Activated B cell treated with CpG ODN at 0.5 μM for 24 hours (primary cell): ENCODE data around the gene ADAMTS17. TPM values are rescaled to one million over a fixed set of nuclear protein-coding genes. Genes with fewer than 3 reads are reported as not detected.

Experiments used
- ATAC-seq: fragments of 200-7000 bp; cut with Tn5 transposase; one replicate; pipeline ENCODE4 v1.10.0; 2021; ENCODE audit warnings: low read depth, mild to moderate bottlenecking, moderate library complexity
- CTCF ChIA-PET: fragments of 350-600 bp; sonication (Branson Sonifier 250); formaldehyde crosslinking; loops from one replicate; lab custom pipeline; 2021; ENCODE audit warnings: antibody characterized with exemption; lab: Charles Lee
- POLR2A ChIA-PET: fragments of 350-600 bp; sonication (Branson Sonifier 250); formaldehyde crosslinking; loops from one replicate; lab custom pipeline; 2021; ENCODE audit warnings: antibody characterized with exemption; lab: Charles Lee
- DNase-seq: peaks from one replicate; pipeline ENCODE4 v3.0.0; 2022
- H3K27ac Mint-ChIP-seq: one replicate; pipeline ENCODE4 v1.8.0; 2020; ENCODE audit warnings: mixed read lengths
- H3K27me3 Mint-ChIP-seq: one replicate; pipeline ENCODE4 v1.8.0; 2021; ENCODE audit warnings: mixed read lengths
- H3K36me3 Mint-ChIP-seq: one replicate; pipeline ENCODE4 v1.8.0; 2021; ENCODE audit warnings: low read depth, mixed read lengths
- H3K4me1 Mint-ChIP-seq: one replicate; pipeline ENCODE4 v1.8.0; 2021; ENCODE audit warnings: mixed read lengths
- H3K4me3 Mint-ChIP-seq: one replicate; pipeline ENCODE4 v1.8.0; 2020; ENCODE audit warnings: mild to moderate bottlenecking, mixed read lengths
- H3K9me3 Mint-ChIP-seq: one replicate; pipeline ENCODE4 v1.8.0; 2020; ENCODE audit warnings: mixed read lengths
- CTCF ChIP-seq: fragments of 200-600 bp; IDR thresholded peaks from one replicate; pipeline ENCODE4 v1.8.0; 2022; ENCODE audit warnings: antibody characterized with exemption, mild to moderate bottlenecking
- intact Hi-C: fragments of 100-400 bp; cut with micrococcal nuclease; formaldehyde crosslinking; loops from one replicate; pipeline ENCODE4 v1.15.1; 2024
- total RNA-seq: library from RNA; stranded (reverse); gene quantifications from 2 replicates; pipeline ENCODE4 v1.2.3, GENCODE V29; 2022

ADAMTS17 gene
- total RNA-seq, 1 donor from 2014 or later: 1.6 TPM

GRCh38 chr15:100259266-100259665, 82.5 kb downstream of the ADAMTS17 start:
- Mint-ChIP-seq H3K36me3 (no peaks in the 10 kb centered on the region), H3K4me3 (no peak overlapping the region), H3K9me3 (peaks cover 2% of the 10 kb centered on the region), H3K27me3 (no peaks in the 10 kb centered on the region), H3K4me1 (no peaks in the 10 kb centered on the region), H3K27ac (no peak overlapping the region)
- ATAC-seq: no peak
- ChIA-PET CTCF (no interaction called here), POLR2A (no interaction called here)
- intact Hi-C loops: no loop called here
- no peak for DNase-seq
- no peak for TF ChIP-seq CTCF

- ATAC-seq (no peak), DNase-seq (no peak)
- ChIA-PET CTCF (no interaction called here), POLR2A (no interaction called here)
- peaks cover 2% of the 10 kb centered on the region for H3K9me3 Mint-ChIP-seq
- no peak overlapping the region for H3K27ac Mint-ChIP-seq
- no peak overlapping the region for H3K4me3 Mint-ChIP-seq
- H3K36me3 Mint-ChIP-seq: no peaks in the 10 kb centered on the region
- intact Hi-C loops: no loop called here
- H3K27me3 Mint-ChIP-seq: no peaks in the 10 kb centered on the region
- H3K4me1 Mint-ChIP-seq: no peaks in the 10 kb centered on the region
- no peak for TF ChIP-seq CTCF
Observed at GRCh38 chr15:100256970-100257650, 84.7 kb downstream of the ADAMTS17 start.

GRCh38 chr15:100256101-100256969, 85.4 kb downstream of the ADAMTS17 start:
- Mint-ChIP-seq H3K4me1 (no peaks in the 10 kb centered on the region), H3K9me3 (peaks cover 2% of the 10 kb centered on the region), H3K27ac (no peak overlapping the region), H3K36me3 (no peaks in the 10 kb centered on the region), H3K4me3 (no peak overlapping the region), H3K27me3 (no peaks in the 10 kb centered on the region)
- no peak for DNase-seq
- intact Hi-C loops: no loop called here
- POLR2A ChIA-PET: no interaction called here
- CTCF ChIA-PET: no interaction called here
- ATAC-seq: no peak
- no peak for TF ChIP-seq CTCF

GRCh38 chr15:100255644-100256043, 86.1 kb downstream of the ADAMTS17 start:
- no peak for ATAC-seq
- POLR2A ChIA-PET: no interaction called here
- Mint-ChIP-seq H3K36me3 (no peaks in the 10 kb centered on the region), H3K27me3 (no peaks in the 10 kb centered on the region), H3K4me1 (no peaks in the 10 kb centered on the region), H3K9me3 (peaks cover 2% of the 10 kb centered on the region), H3K4me3 (no peak overlapping the region), H3K27ac (no peak overlapping the region)
- no peak for DNase-seq
- TF ChIP-seq CTCF: no peak
- CTCF ChIA-PET: no interaction called here
- intact Hi-C loops: no loop called here

- peaks cover 2% of the 10 kb centered on the region for H3K9me3 Mint-ChIP-seq
- H3K27me3 Mint-ChIP-seq: no peaks in the 10 kb centered on the region
- no peaks in the 10 kb centered on the region for H3K36me3 Mint-ChIP-seq
- intact Hi-C loops: no loop called here
- POLR2A ChIA-PET: no interaction called here
- H3K27ac Mint-ChIP-seq: no peak overlapping the region
- H3K4me3 Mint-ChIP-seq: no peak overlapping the region
- ATAC-seq (no peak), DNase-seq (no peak)
- CTCF ChIA-PET: no interaction called here
- no peaks in the 10 kb centered on the region for H3K4me1 Mint-ChIP-seq
- TF ChIP-seq CTCF: no peak
Observed at GRCh38 chr15:100254691-100255090, 87.1 kb downstream of the ADAMTS17 start.
